Occipital lobe (tissue), 2 donors: ENCODE measurements around the gene DDX25. TPM values are rescaled to one million over a fixed set of nuclear protein-coding genes. Genes with fewer than 3 reads are reported as not detected.
"Not testable (repeated sequence)": the region's sequence is repeated elsewhere in the genome, so short reads cannot be mapped to it uniquely, and the experiment has no call there.

Experiments used
- DNase-seq: peaks from one replicate; lab custom pipeline; 2025; lab: John Stamatoyannopoulos, UW
- total RNA-seq: library from RNA; depleted of rRNA; stranded (reverse); fragments of >200 nt; gene quantifications from one replicate; pipeline ENCODE4 v1.2.3, GENCODE V29; 2014

Gene DDX25
- total RNA-seq: 18.7 TPM

DNA sequence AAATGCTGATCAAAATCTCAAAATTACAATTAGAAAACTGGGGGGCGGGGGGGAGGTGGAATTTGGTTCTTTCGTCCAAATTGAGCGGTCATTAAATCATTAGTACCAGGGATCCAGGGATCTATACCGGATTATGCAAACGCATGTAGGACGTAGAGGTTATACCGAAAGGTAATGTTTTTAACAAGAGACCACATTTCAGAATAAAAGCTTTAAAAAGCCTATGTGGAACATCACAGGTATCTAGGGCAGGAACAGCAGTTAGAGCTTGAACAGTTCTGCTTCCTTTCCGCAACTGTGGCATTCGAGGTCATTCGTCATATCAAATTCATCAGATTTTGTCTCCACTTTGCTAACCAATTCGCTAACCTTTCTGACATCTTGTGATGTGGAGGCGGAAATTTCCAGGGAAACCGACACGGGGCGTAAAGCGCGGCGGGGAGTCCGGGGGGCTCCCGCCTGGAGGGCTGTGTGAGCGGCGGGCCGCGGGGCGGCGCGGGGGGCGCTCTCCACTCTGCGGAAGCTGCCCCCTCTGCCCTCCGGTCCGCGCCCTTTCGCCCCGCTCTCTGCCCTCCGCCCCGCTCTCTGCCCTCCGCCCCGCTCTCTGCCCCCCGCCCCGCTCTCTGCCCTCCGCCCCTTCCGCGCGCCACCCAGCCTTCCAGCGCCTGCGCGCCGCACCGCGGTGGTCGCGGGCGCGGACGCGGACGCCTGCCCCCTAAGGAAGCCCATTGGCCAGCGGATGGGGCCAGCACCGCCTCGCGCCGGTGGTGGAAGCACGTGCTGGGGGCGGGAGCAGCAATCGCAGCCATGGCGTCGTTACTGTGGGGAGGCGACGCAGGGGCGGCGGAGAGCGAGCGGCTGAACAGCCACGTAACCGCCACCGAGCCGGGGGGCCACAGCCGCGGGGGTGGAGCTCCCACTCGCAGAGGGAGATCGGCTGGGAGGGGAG, at the start of gene DDX25:
Gene DDX25, plus strand, starts transcription at position 798 of the 949 bp plus-strand sequence. Its CDS starts 10 bp downstream, at position 808.
- DNase-seq: peak; percentile 75

DNA sequence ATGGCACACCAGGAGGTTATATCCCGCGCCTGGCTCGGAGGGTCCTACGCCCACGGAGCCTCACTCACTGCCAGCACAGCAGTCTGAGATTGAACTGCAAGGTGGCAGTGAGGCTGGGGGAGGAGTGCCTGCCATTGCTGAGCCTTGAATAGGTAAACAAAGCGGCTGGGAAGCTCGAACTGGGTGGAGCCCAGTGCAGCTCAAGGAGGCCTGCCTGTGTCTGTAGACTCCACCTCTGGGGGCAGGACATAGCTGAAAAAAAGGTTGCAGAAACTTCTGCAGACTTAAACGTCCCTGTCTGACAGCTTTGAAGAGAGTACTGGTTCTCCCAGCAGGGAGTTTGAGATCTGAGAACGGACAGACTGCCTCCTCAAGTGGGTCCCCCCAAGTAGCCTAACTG, 46.6 kb upstream of the DDX25 start:
- not testable (repeated sequence) for DNase-seq

DNA sequence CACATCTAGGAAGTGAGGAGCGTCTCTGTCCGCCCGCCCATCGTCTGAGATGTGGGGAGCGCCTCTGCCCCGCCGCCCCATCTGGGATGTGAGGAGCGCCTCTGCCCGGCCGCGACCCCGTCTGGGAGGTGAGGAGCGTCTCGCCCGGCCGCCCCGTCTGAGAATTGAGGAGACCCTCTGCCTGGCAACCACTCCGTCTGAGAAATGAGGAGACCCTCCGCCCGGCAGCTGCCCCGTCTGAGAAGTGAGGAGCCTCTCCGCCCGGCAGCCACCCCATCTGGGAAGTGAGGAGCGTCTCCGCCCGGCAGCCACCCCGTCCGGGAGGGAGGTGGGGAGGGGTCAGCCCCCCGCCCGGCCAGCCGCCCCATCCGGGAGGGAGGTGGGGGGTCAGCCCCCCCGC, 41.5 kb upstream of the DDX25 start:
- not testable (repeated sequence) for DNase-seq

DNA sequence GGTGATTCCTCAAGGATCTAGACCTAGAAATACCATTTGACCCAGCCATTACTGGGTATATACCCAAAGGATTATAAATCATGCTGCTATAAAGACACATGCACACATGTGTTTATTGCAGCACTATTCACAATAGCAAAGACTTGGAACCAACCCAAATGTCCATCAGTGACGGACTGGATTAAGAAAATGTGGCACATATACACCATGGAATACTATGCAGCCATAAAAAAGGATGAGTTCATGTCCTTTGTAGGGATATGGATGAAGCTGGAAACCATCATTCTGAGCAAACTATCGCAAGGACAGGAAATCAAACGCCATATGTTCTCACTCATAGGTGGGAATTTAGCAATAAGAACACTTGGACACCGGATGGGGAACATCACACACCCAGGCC, 39.0 kb upstream of the DDX25 start:
- not testable (repeated sequence) for DNase-seq

DNA sequence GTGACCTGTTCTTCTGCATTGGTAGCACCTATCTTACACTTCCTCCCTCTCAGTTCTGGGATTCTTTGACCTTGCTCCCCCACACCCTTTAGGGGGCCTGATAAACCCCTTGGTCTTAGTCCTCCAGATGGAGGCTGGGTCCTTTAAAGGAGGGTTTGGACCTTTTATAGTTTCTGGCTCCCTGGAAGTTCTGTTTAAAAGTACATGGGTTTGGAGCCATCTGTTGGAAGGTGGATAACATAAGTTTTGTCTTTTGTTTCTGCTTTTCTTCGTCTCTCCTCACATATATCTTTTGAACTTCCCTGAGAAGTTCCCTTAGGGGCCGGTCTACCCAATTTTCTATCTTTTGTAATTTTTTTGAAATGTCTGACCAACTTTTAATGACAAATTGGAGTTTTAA, 34.8 kb upstream of the DDX25 start:
- no peak for DNase-seq

DNA sequence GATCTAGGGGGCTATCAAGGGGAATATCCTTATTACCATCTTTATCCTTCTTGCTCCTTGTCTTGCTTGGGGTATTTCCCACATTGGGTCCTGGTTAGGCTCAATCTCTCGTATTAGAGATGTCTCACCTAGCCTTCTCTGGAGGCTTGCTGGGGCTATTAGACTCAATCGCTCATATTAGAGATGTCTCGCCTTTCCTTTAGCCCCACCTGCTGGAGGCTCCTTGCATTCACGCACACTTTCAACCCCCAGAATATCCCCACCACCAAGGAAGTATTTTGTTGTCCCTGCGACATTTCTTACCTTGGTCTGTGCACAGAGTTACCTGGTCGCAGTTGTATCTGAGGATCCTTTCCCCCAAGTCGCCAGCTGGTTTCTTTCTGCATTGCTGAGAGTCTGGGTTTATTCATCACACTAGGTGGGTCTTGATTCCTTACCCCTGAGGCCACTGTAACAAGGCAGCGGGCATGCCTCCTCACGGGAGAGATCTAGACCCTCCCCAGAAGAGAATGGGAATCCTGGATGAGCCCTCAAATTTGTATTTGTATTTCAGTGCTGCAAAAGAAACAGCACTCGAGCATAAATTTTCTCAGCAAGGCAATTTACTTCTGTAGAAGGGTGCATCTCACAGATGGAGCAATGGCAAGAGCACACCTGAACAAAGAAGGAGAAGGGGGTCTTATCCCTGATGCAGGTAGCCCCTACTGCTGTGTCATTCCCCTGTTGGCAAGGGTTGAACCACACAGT, 32.7 kb upstream of the DDX25 start:
- no peak for DNase-seq

DNA sequence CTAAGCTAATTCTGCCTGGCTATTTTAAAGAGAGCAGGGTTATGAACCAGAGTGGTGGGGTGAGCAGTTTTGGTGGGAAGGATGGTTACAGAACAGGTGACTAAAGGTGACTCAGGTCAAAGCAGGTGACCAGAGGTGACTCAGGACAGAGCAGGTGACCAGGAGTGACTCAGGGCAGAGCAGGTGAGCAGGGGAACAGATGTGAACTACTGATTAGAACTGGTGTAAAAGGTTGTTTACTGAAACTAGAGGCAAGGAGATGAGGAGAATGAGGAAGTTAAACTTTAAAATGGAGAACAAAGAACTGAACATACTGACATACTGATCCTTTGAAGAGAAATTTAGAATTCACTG, 32.2 kb upstream of the DDX25 start:
- no peak for DNase-seq

DNA sequence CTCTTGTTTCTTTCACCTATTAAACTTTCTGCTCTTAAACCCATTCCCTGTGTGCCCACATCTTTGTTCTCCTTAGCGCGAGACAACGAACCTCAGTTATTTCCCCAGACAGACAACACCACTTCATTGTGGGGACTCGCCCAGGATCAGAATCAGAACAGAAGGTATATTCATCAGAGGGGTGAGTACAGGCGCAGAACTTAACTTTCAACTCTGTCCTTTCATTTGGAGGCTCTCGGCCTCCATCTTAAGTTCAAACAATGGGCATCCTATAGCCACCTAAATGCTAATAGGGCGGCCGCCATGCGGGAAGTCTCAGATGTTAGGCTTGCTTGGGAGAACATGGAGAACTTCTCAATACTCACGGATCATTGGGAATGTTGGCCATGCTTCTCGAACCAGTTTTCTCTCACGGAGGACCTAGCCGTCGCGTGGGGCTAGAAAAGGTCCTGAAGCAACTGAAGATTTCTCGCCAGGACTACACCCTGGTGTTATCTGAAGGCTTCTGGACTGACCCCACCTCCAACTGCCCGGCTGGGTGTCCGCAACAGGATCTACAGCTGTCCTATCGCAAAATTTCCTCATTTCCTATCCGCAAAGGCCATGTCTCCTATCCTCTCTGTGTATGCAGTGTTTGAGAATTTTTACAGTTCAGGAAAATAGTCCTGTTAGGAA, 30.3 kb upstream of the DDX25 start:
- DNase-seq: no peak

DNA sequence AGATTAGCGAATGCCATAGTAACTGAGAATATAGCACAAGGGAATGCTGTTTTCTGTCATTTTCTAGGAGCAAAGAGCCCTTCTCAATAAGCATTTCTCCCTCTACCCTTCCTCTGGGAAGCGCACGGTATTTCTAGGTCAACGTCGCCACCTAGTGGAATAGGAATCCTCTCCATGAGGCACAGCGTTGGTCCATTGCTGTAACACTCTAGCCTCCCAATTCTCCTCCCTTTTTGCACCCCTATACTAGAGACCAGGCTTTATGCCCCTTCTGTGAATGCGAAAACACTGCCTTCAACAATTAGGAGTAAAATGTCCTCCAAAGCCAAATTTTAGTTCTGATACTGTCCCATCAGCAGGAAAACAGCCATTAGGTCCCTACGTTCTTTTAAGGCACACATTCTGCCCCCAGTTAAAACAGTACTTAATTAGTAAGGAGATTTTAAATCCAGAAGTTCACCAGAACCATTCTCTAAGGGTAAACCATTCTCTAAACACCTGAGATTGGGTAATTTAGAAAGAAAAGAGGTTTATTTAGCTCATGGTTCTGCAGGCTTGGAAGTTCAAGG, 29.7 kb upstream of the DDX25 start:
- DNase-seq: peak; percentile 26

DNA sequence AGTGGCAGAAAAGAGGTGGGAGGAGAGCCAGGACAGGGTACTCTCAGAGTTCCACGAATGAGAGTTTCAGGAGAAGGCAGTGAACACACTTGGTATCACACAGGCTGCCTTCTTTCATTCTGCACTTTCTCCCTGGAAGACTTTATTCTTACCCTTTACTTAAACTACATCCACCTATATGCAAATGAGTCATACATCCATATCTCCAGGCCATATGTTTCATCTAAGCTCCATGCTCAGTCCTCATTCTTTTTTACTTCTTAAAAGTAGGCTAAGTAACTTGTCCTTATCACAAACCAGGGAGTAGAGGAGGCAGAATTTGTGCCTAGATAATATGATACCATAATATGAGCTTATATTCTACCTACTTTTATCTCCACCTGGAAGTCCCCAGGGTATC, 23.0 kb upstream of the DDX25 start:
- no peak for DNase-seq

DNA sequence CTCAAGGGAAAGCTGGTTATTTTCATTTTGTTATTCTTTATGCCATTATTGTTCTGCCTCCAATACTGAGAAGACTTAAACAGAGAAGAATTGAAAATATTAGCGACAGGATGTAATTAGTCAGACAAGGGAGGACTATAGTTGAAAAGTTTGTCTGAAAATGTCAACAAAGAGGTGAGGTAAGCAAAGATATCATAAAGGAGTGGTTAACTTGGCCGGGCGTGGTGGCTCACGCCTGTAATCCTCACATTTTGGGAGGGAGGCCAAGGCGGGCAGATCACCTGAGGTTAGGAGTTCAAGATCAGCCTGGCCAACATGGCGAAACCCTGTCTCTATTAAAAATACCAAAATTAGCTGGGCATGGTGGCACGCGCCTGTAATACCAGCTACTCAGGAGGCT, 20.9 kb upstream of the DDX25 start:
- DNase-seq: no peak

DNA sequence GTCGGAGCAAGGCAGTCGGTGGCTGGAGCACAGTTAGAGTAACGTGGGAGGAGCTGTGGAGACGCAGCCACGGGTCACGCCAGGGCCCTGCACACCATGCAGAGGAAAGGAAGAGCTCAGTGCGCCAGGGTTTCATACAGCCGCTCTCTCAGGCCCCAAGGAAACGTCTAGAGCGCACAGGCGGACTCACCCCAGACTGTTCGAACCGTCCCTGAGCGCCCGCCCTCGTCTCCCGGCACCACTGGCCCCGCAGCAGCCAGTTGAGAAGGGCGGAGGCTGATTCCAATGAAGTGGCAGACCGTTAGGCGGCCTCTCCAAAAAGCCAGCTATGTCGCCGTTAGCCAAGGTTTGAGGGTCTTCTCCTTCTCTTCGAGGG, 17.3 kb upstream of the DDX25 start:
- peak; percentile 72 for DNase-seq

DNA sequence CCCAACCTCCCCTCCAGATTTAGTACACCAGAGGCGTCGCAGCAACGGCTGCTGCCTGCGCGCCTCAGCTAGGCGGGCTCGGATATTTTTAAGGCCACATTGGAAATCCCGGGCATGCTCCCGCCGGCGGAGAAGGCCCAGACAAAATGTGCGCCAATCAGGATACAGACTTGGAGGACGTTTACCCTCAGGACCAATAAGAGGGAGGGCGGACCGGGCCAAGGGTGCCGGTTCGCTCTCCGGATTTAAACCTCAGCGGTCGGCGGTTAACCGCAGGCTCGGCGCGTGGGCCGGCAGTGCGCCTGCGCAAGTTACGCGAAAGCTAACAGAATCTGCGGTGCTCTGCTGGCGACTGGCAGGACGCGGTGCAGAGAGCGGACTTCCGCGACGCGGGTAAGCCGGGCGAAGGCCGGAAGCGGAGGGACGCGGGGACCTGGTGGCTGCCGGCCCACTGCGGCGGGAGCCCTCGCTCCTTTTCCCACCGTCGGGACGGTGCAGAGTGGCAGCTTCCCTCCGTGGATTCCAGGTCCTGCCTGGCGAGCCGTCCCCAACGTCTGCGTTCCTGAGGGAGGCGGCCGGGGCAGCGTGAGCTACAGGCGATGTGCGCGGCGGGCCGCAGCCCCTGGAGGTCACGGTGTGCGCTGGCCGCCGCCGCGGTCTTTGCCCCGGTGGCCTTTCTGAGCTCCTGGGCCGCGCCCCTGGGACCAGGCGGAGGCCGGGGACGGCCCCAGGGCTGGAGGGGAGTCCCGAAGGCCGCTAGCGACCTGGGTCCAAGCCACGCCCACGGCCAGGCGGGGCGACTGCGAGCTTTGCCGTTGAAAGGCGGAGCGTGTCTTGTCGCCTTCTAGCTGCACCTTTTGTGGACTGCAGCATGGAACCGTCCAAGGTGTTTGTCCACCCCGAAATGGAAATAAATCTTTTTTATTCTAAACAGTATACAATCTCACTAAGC, 16.7 kb upstream of the DDX25 start, which contains the start of gene HYLS1:
Gene HYLS1, plus strand, starts transcription at position 296 of the 952 bp plus-strand sequence. CDS start 11,701 bp downstream, outside the sequence.
- DNase-seq: peak; percentile 94

DNA sequence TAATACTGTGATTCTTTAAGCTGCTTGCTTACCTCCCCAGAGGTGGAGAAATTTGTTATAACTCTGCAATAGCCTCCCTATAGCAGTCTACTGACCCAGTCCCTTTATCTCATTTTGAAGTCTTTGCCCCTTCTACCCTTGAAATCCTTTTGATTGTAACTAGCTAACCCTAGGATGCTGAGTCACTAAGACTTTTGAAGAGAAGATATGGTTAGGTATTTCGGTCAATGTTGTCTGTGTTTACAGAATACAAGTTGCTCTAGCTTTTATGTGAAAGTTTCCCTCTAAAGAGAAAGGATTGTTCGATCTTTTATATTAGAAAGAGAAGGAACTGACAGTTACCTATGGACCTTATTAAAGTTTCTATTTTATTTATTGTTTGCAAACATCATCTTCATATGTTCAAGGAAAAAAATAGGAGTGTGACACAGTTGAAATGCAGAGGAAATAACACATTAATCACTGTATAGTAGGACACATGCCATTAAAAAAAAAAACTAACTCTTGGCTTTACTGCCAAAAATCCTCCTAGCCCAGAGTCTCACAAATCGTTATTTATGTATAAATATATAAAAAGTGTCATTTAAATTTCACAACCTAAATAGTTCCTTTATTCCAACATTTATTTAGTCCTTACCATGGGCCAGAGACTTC, 13.7 kb upstream of the DDX25 start:
- no peak for DNase-seq

DNA sequence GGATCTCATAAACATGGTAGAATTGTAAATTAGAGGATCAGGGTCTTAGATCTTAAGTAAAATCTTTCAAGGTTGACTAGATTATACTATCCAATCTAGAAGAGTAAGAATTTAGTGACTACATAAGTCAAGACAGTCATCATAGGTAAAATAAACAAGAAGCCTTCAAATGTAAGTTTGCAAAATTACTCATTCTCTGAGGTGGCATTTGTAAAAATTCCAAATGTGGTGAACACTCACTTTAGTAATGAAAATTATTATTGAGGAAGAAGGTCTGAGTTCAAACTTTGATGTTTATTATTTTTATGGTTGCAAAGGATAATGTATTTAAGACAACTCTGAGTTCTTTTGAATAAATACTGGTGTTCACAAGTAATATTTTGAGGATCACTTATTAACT, 12.2 kb upstream of the DDX25 start:
- DNase-seq: no peak

DNA sequence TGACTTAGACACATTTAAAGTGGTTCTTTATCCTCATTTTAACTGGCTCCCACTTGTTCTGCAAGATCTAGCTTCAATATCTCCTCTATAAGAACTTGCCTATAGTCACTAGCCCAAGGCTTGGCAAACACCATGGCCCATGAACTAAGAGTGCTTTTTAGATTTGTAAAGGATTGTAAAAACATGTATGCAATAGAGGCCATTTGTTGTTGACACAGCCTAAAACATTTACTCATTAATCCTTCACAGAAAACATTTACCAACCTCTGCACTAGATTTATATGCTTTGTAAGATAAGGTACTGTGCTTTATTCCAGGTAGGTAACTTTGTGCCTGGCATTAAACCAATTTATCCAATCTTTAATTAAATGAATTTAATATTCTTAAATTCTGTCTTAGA, 11.3 kb upstream of the DDX25 start:
- DNase-seq: no peak

DNA sequence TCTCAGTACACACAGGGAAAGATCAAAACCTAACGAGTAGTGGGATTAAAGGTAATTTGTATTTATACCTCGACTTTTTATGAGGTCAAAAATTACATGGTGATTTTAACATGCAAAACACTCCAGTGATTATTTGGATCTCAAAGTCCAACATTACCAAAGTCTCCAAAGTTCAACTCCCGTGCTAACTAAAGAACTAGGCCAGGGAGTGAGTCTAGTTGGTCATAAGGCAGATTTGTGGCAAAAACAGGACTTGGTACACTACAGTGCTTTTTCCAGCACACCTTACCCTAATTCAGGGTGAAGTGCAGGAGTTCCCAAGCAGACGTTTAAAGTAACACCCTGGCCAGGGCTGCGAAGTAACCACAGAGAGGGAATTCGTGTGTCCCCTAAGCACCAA, 2.4 kb upstream of the DDX25 start:
- DNase-seq: no peak

DNA sequence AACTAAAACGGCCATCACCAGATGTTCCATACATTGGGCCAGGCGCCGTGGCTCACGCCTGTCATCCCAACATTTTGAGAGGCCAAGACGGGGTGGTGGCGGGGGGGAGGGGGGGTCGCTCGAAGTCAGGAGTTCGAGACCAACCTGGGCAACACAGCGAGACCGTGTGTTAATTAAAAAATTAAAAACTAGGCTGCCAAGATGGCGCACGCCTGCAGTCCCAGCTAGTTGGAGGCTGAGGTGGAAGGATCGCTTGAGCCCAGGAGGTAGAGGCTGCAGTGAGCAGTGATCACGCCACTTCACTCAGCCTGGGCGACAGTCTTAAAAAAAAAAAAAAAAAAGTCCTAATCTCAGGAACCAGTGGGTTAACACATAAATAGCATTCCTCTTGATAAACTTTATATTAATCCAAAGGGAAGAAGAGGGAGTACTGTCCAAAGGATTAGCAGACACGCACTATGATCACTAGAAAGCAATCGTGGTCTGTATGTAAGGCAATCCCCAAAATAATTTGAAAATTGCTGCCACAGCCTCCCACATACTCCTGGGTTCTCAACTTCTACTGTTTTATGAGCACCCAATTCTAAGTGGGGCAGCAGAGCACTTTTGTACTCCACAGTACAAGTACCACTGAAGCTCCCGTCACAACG, 1.9 kb upstream of the DDX25 start:
- DNase-seq: no peak

DNA sequence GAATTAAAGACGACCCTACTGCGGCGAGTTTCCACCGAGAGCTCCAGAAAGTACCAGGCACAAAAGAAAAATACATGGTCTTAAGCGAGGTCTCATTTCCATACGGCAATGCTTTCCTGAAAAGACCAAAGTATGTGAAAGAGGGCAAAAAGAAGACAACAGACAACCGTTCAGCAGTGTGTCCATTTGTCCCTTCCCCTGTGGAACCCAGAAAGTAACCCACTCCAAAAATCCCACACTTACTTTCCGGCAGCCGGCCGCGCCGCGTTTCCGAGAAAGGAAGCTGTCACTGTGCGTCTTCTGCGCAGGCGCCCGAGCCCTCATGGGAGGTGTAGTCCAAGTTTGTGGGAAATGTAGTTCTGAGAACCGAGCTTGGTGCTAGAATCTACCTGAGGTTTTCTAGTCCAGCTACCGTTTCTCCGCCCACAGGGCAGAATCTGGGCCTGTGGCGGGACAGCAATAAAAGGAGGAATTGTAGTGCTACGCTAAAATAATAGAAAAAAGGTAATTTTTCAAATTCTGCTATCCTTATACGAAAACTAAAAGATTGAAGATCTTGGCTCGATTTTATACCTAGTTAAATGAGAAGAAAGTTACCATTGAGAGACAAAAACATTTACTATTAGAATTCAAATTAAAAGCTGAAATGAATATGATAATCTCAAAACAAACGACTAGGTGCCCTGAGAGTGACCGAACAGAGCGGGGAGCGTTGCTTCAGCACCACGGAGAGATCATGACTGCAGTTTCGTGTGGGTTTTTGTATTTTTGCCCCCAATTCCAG, 1.2 kb upstream of the DDX25 start, which contains the start of gene PUS3:
Gene PUS3, minus strand, starts transcription at position 280 of the 784 bp plus-strand sequence. CDS start 6,922 bp downstream, outside the sequence.
- peak; percentile 84 for DNase-seq
